ENCODE data around the gene FYCO1.

The FYCO1 gene

GRCh38 chr3:45880725-45881077 lies 114.9 kb downstream of the FYCO1 start:
- DNase-seq, result no peak

GRCh38 chr3:45878124-45878523 lies 117.5 kb downstream of the FYCO1 start:
- DNase-seq, result no peak

DNA sequence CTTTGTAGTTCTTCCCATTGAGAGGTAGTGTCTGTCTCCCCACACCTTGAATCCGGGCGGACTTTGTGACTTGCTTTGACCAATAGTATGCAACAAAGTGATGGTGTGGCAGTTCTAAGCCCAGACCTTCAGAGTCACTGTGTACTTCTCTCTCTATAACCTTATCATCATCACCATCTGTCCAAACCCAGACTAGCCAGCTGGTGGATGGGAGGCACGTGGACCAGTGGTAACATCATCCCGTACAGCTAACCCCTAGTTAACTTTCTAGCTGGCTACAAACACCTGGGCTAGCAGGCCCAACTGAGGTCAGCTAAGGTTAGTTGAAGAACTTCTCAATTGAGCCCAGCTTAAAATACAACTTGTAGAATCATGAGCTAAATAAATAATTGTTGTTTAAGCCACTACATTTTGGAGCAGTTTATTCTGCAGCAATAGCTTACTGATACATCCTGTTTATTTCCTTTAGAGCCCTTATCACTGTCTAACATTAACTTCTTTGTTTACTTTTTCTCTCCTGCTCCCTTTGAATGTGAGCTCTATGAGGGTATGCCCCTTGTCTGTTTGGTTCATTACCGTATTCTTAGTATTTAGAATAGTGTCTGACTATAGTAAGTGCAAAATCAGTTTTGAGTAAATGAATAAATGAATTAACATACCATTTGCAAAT lies 120.8 kb downstream of the FYCO1 start:
- DNase-seq, result no peak

DNA sequence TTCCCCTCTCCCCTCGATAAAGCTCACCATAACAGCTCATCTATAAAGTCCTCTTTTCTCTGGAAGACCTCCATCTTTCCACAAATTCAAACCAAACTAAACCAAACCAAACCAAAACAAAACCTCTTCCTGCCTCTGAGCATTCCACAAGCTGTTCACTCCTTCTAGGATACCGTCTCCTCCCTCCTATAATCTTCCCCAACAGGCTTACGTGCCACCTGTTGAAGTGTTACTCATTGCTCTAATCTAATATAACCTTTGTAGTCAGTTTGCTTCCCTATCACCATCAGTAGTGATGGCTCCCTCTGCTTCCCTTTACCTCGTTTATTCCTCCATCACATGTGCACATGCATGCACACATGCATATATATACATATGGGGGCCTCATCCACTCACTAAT lies 122.0 kb downstream of the FYCO1 start:
- no peak for DNase-seq

GRCh38 chr3:45873036-45873435 lies 122.6 kb downstream of the FYCO1 start:
- no peak for DNase-seq

- DNase-seq, result no peak
Measured at GRCh38 chr3:45872569-45872968, 123.1 kb downstream of the FYCO1 start.

DNA sequence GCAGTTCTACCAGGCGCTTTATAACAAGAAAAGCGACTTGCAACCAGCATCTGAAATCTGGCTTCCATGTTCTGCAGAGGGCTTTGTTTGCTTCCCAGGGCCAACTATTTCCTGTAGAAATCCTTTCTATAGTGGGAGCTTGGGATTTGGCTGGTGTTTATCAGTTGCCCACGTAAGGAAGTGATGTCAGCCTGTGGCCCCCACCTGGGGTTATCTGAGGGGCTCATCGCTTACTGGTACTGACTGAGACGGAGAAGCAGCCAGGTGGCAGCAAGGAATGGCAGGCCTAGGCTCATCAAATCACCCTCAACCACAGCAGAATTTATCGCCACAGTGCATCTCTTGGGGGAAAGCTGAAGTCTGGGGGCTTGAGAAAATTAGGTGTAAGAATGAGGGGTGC lies 123.8 kb downstream of the FYCO1 start:
- no peak for DNase-seq

- no peak for DNase-seq
Measured at GRCh38 chr3:45870099-45870498, 125.5 kb downstream of the FYCO1 start.

DNA sequence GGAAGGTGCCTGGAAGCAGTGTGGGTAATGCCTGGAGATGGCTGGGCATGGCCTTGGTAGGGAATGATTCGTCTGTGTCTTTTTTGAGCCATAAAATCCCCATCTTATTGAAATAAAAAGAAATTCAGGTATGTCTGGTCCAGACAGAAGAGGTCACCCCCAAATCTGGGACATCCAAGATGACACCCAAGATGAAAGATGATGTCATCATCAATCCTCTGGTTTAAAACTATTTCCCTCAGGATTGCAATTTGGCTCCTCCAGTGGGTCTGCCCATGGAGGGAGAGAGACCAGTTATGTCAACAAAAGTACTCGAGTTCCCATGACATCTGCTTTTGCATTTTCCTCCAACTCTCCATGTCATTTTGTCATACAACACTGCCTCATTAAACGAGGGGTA lies 126.0 kb downstream of the FYCO1 start:
- no peak for DNase-seq

DNA sequence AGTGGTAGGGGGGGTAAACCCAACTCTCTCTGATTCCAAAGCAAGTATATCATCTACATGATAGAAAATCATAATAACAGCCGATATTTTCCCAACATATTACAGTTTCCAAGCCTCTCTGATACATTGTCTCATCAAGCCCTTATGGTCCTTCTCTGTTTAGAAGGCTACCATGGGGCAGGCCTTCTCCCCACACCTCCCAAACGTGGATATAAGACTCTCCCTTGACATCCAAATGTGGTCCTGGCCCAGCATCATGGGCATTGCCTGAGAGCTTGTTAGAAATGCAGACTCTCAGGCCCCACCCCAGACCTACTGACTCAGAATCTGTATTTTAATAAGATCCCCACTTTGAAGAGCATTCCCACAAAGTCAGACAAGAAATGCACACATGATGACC lies 127.0 kb downstream of the FYCO1 start:
- no peak for DNase-seq

DNA sequence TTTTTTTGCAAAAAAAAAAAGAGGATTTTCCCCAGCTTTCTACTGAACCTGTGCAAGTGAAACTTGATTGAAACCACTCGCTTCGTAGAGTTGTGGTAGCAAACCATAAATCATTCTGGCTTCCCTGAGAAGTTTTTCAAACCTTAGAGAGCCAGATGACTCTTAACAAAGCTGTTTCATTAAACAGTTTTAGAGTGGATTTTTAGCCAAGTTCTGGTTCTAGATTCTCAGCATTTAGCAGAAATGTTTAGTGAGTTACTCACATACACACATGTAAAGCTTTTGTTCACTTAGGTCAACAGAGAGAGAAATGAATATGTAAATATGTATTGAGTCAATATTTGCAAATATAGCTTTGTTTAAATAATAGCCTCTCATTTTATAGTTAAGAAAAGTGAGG lies 127.4 kb downstream of the FYCO1 start:
- no peak for DNase-seq

Measured in GF-D8 (cell line).